Adrenal gland (tissue), 12 donors: ENCODE measurements around the gene KLHL29. TPM values are rescaled to one million over a fixed set of nuclear protein-coding genes. Genes with fewer than 3 reads are reported as not detected.

Experiments
- DNase-seq, 7 donors: peaks; one replicate each; pipeline ENCODE4 v3.0.0-alpha.2; 2019 to 2020
- H3K27ac ChIP-seq, 5 donors: fragments of 200-600 bp; sonication (generic) in 4 of 5; 1 replicate in 3 of 5; 2 replicates in 2 of 5; pipeline versions ENCODE4 v1.5.1 to v1.8.0; 2016 to 2020; ENCODE audit warnings: mild to moderate bottlenecking in 1 of 5
- H3K27me3 ChIP-seq: fragments of 200-600 bp; 2 replicates; pipeline ENCODE4 v1.8.0; 2021
- H3K36me3 ChIP-seq, 2 donors: fragments of 200-600 bp; replicated peaks in 1 of 2; 1 replicate in 1 of 2; 2 replicates in 1 of 2; pipeline versions ENCODE4 v1.5.1 to v1.8.0; 2018 to 2022
- H3K4me1 ChIP-seq, 2 donors: fragments of 200-600 bp; replicated peaks in 1 of 2; 1 replicate in 1 of 2; 2 replicates in 1 of 2; pipeline versions ENCODE4 v1.5.1 to v1.8.0; 2018 to 2021
- H3K4me3 ChIP-seq, 4 donors: fragments of 200-600 bp; sonication (generic) in 3 of 4; one replicate each; pipeline ENCODE4 v1.5.1; 2016 to 2018
- H3K9me3 ChIP-seq, 3 donors: fragments of 200-600 bp; sonication (generic) in 1 of 3; replicated peaks in 1 of 3; 1 replicate in 2 of 3; 2 replicates in 1 of 3; pipeline versions ENCODE4 v1.5.1 to v1.8.0; 2016 to 2021
- POLR2A ChIP-seq, 2 donors: fragments of 450-650 bp; IDR thresholded peaks; one replicate each; pipeline ENCODE4 v1.6.1; 2017; ENCODE audit warnings: antibody characterized with exemption in 2 of 2, mild to moderate bottlenecking in 2 of 2, moderate library complexity in 1 of 2
- WGBS, 4 donors: extraction: QIAGEN DNeasy Blood & Tissue Kit in 2 of 4; methylation state at CpG; one replicate each; pipeline versions ENCODE4 v1.1.5 to v1.1.7; 2013 to 2017; 5-methylcytosine and 5-hydroxymethylcytosine counted together
- intact Hi-C, 2 donors: fragments of 100-400 bp; cut with DNase I; formaldehyde crosslinking; loops; one replicate each; pipeline versions ENCODE4 v1.14.1 to v1.15.0; 2022 to 2023
- polyA plus RNA-seq, 3 donors: library from polyadenylated mRNA; stranded (reverse); fragments of 200-250 nt in 2 of 3; fragments of 350-450 nt in 1 of 3; fragmentation: Illumina TruSeq in 1 of 3; extraction: RNeasy Lipid Tissue Mini Kit (QIAGEN cat#74804) in 1 of 3; gene quantifications; one replicate each; pipeline ENCODE4 v1.2.3, GENCODE V29; 2013 to 2014
- total RNA-seq, 9 donors: library from RNA; depleted of rRNA in 4 of 9; stranded (reverse); fragments of >200 nt in 4 of 9; fragments of 120-200 nt in 1 of 9; fragmentation: NEBNext Ultra II Directional in 1 of 9; extraction: Animal tissue kit (Norgen Biotek cat#: 25700) in 1 of 9; gene quantifications; one replicate each; pipeline versions ENCODE4 v1.1.0 to v1.2.4, GENCODE V29; 2013 to 2023
- TF ChIP-seq, protein P1 (sequence below), 6 experiments: fragments of 450-650 bp in 4 of 6; fragments of 200-600 bp in 2 of 6; sonication (generic) in 1 of 6; IDR thresholded peaks; 1 replicate in 5 of 6; 2 replicates in 1 of 6; pipeline versions ENCODE4 v1.5.1 to v1.8.0; 2016 to 2021; ENCODE audit warnings: antibody characterized with exemption in 6 of 6, mild to moderate bottlenecking in 2 of 6, moderate library complexity in 1 of 6
- donor health status: healthy with polysubstance abuse.
- donor health status: Bipolar disorder and iron deficiency.
- donor health status: DM: yes; HTN: yes; CAD: no.
- donor health status: DM: no; HTN: no; CAD: no.
- donor health status: DM: no; HTN: no; CAD: no.
- donor health status: DM: yes; HTN: yes; CAD: no.

The KLHL29 gene
- total and polyA plus RNA-seq, 12 donors = 1.9 to 24.5 (median 15.7) TPM

DNA sequence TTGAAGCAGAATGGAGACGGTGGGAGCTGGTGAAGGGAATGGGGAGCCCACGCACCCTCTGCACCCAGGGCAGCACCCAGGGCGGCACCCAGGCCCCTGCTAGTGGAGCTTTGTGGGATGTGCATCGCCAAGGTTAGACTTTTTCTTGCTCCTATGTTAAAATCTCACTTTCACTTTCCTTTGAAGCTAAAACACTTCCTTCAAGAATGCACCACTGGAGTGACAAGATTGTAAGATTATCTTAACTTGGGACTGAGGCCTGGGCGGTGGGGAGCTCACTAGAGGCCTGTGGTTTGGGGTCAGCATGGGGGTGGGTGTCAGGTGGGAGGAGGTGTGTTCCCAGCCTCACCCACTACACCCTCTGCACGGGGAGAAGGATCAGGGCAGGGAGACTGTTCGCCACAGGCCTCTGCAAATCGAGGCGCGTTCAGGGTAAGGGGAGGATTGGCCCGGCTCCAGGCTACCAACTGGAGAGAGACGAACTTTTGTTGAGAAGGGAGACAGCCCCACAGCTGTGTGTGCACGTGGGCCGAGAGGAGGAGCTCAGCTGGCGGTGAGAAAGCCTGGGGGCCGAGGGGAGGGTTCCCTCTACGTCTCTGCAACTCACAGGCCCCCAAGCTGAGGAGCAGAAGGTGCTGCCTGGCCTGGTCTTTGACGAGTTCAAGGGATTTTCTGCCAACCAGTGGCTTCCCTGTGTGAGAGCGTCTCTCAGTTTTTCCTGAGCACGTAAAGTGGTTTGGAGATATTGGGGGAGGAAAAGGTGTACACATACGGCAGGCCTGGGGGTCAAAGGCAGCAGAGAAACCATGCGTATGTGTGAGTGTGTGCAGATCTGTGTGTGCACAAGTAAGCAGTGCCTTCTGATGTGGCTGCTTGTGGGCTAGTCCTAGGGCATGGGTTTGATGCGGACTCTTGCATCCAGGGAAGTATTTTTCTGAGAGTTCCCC, 147.7 kb downstream of the KLHL29 start:
- Histone ChIP-seq H3K27ac (peak overlapping the region in 2 of 5 donors; percentile 40 to 43), H3K36me3 (no peaks in the 10 kb centered on the region), H3K4me1 (peaks cover 0 to 15% of the 10 kb centered on the region in 2 donors), H3K4me3 (no peak overlapping the region), H3K9me3 (no peaks in the 10 kb centered on the region), H3K27me3 (no peaks in the 10 kb centered on the region)
- WGBS, 4 donors = 70 to 75% (median 73%) methylated on average over 17 to 23 of the region's 23 CpGs
- TF ChIP-seq POLR2A (IDR thresholded peaks at IDR 0.05) = no peak
- TF ChIP-seq, protein P1, sequence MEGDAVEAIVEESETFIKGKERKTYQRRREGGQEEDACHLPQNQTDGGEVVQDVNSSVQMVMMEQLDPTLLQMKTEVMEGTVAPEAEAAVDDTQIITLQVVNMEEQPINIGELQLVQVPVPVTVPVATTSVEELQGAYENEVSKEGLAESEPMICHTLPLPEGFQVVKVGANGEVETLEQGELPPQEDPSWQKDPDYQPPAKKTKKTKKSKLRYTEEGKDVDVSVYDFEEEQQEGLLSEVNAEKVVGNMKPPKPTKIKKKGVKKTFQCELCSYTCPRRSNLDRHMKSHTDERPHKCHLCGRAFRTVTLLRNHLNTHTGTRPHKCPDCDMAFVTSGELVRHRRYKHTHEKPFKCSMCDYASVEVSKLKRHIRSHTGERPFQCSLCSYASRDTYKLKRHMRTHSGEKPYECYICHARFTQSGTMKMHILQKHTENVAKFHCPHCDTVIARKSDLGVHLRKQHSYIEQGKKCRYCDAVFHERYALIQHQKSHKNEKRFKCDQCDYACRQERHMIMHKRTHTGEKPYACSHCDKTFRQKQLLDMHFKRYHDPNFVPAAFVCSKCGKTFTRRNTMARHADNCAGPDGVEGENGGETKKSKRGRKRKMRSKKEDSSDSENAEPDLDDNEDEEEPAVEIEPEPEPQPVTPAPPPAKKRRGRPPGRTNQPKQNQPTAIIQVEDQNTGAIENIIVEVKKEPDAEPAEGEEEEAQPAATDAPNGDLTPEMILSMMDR (IDR thresholded peaks at IDR 0.05) = no peak
- no peak for DNase-seq
- intact Hi-C loops = no loop called here

DNA sequence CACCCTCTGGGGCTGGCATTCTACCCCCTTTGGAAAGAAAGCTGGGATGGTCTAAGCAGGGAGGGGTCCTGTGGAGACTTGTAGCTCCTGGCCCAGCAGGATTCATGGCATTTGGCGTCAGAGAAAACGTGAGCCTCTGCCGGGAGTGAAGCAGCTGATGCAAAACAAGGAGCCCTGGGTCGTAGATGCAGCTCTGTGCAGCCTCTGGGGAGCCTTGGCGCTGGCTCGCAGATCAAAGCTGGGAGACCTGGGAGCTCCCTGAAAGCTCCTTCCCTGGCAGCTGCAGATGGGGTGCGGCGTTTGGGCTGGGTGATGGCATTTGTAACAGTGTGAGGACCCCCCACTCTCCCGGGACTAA, 148.3 kb downstream of the KLHL29 start:
- no peaks in the 10 kb centered on the region for H3K27me3 ChIP-seq
- peak overlapping the region in 1 of 5 donors; percentile 43 for H3K27ac ChIP-seq
- H3K36me3 ChIP-seq = no peaks in the 10 kb centered on the region
- no peak overlapping the region for H3K4me3 ChIP-seq
- 76 to 86% (median 79%) methylated on average over 6 to 9 of the region's 9 CpGs for WGBS, 4 donors
- no peak for DNase-seq
- intact Hi-C loops = no loop called here
- H3K4me1 ChIP-seq = peaks cover 0 to 21% of the 10 kb centered on the region in 2 donors
- no peaks in the 10 kb centered on the region for H3K9me3 ChIP-seq
- TF ChIP-seq, protein P1 (IDR thresholded peaks at IDR 0.05) = no peak
- TF ChIP-seq POLR2A (IDR thresholded peaks at IDR 0.05) = no peak

DNA sequence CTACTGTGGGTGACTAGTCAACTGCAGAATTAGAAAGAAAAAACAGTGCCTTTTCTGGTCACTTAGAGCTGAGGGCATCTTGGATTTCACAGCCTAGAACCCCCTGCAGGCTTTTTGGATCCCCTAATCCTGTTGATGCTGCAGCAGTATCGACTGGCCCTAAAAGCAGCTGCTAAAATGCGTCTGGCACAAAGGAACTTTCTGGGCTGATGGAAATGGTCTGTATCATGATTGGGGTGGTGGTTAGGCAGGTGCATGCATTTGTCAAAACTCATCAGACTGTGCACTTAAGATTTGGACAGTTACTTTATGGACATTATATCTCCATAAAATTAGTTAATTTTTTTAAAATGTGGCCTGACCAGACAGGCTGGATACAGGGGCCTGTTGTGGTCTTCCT, 149.8 kb downstream of the KLHL29 start:
- H3K36me3 ChIP-seq = no peaks in the 10 kb centered on the region
- H3K4me1 ChIP-seq = peaks cover 0 to 22% of the 10 kb centered on the region in 2 donors
- no peak for DNase-seq
- H3K27ac ChIP-seq = peak overlapping the region in 1 of 5 donors; percentile 22
- intact Hi-C loops = no loop called here
- 76 to 95% (median 79%) methylated on average over 2 of the region's 2 CpGs for WGBS, 4 donors
- no peaks in the 10 kb centered on the region for H3K9me3 ChIP-seq
- no peaks in the 10 kb centered on the region for H3K27me3 ChIP-seq
- TF ChIP-seq, protein P1 (IDR thresholded peaks at IDR 0.05) = no peak
- TF ChIP-seq POLR2A (IDR thresholded peaks at IDR 0.05) = no peak
- no peak overlapping the region for H3K4me3 ChIP-seq

DNA sequence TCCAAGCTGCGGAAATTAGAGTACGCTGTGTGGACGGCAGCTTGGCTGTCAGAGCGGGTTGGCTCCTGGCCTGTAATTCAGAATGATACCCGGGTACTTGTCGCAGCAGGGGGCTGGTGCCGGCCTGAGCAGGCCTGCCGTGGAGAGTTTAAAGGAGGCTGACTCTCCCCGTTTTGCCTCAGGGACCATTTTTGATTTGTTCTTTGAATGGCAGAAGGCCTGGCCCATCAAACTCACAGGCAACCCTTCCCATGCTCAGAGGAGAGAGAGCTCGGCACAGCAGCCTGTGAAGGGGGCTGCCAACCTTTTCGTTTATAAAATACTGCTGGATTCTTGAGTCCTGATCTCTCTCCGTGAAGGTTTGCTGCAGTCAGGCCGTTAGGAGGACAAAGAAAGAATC, 151.3 kb downstream of the KLHL29 start:
- no peak overlapping the region for H3K27ac ChIP-seq
- DNase-seq = no peak
- H3K9me3 ChIP-seq = no peaks in the 10 kb centered on the region
- no peak overlapping the region for H3K4me3 ChIP-seq
- WGBS, 4 donors = 83 to 92% (median 89%) methylated on average over 10 to 13 of the region's 13 CpGs
- H3K4me1 ChIP-seq = peaks cover 3 to 31% of the 10 kb centered on the region in 2 donors
- intact Hi-C loops = no loop called here
- no peaks in the 10 kb centered on the region for H3K27me3 ChIP-seq
- TF ChIP-seq, protein P1 (IDR thresholded peaks at IDR 0.05) = no peak
- TF ChIP-seq POLR2A (IDR thresholded peaks at IDR 0.05) = no peak
- no peaks in the 10 kb centered on the region for H3K36me3 ChIP-seq
